Stomach (tissue), 9 donors: ENCODE data around the gene PIERCE2. TPM values are rescaled to one million over a fixed set of nuclear protein-coding genes. Genes with fewer than 3 reads are reported as not detected.

Source experiments
- DNase-seq, 2 donors: peaks; one replicate each; pipeline versions ENCODE4 v3.0.0 to v3.0.0-alpha.2; 2013 to 2019
- H3K27ac ChIP-seq, 5 donors: fragments of 200-600 bp in 4 of 5; sonication (generic) in 4 of 5; one replicate each; pipeline ENCODE4 v1.5.1; 2013 to 2019; ENCODE audit warnings: mild to moderate bottlenecking in 1 of 5, moderate library complexity in 1 of 5
- H3K27me3 ChIP-seq, 3 donors: fragments of 200-600 bp; sonication (generic); one replicate each; pipeline ENCODE4 v1.5.1; 2017 to 2019; ENCODE audit warnings: mixed run types in 1 of 3
- H3K36me3 ChIP-seq, 4 donors: fragments of 200-600 bp; sonication (generic); 1 replicate in 3 of 4; 2 replicates in 1 of 4; pipeline ENCODE4 v1.5.1; 2016 to 2019
- H3K4me1 ChIP-seq, 4 donors: fragments of 200-600 bp; sonication (generic); one replicate each; pipeline ENCODE4 v1.5.1; 2016 to 2019
- H3K4me3 ChIP-seq, 4 donors: fragments of 200-600 bp; sonication (generic) in 3 of 4; one replicate each; pipeline ENCODE4 v1.5.1; 2016 to 2019; ENCODE audit warnings: mild to moderate bottlenecking in 1 of 4
- H3K9me3 ChIP-seq, 4 donors: fragments of 200-600 bp; sonication (generic); one replicate each; pipeline ENCODE4 v1.5.1; 2016 to 2019
- CTCF ChIP-seq, 7 experiments: fragments of 450-650 bp in 4 of 7; fragments of 200-600 bp in 3 of 7; sonication (generic) in 3 of 7; IDR thresholded peaks; one replicate each; pipeline ENCODE4 v1.5.1; 2016 to 2019; ENCODE audit warnings: antibody characterized with exemption in 7 of 7, control low read depth in 2 of 7, mild to moderate bottlenecking in 1 of 7
- EP300 ChIP-seq: sonication (generic); formaldehyde crosslinking; IDR thresholded peaks from one replicate; pipeline ENCODE4 v1.6.1; 2017; ENCODE audit warnings: antibody characterized with exemption
- POLR2A ChIP-seq, 4 donors: fragments of 450-650 bp; IDR thresholded peaks; one replicate each; pipeline ENCODE4 v1.6.1; 2016; ENCODE audit warnings: antibody characterized with exemption in 4 of 4, control low read depth in 2 of 4, mild to moderate bottlenecking in 1 of 4, moderate library complexity in 1 of 4
- POLR2AphosphoS5 ChIP-seq, 3 donors: sonication (generic); formaldehyde crosslinking; IDR thresholded peaks; one replicate each; pipeline ENCODE4 v1.6.1; 2016; ENCODE audit warnings: antibody characterized with exemption in 3 of 3
- WGBS, 5 donors: extraction: QIAGEN DNeasy Blood & Tissue Kit in 3 of 5; methylation state at CpG; one replicate each; pipeline versions ENCODE4 v1.1.5 to v1.1.7; 2013 to 2018; 5-methylcytosine and 5-hydroxymethylcytosine counted together
- intact Hi-C: fragments of 100-400 bp; cut with DNase I; formaldehyde crosslinking; loops from one replicate; pipeline ENCODE4 v1.15.1; 2023; ENCODE audit warnings: low total_unique reads
- polyA plus RNA-seq, 3 donors: library from polyadenylated mRNA; stranded (reverse); fragments of 200-250 nt; gene quantifications; one replicate each; pipeline ENCODE4 v1.2.3, GENCODE V29; 2013
- total RNA-seq, 5 donors: library from RNA; depleted of rRNA; stranded (reverse); fragments of >200 nt; gene quantifications; one replicate each; pipeline versions ENCODE4 v1.1.0 to v1.2.3, GENCODE V29; 2014 to 2016
- donor health status: healthy with polysubstance abuse.
- donor health status: Bipolar disorder and iron deficiency.
- donor health status: healthy.

Gene PIERCE2
- total and polyA plus RNA-seq, 8 donors = 1.1 to 15.2 (median 5.5) TPM; not detected in 2

- intact Hi-C loops = no loop called here
- Histone ChIP-seq H3K36me3 (peaks cover 27 to 97% (median 94%) of the 10 kb centered on the region in 4 donors), H3K9me3 (no peaks in the 10 kb centered on the region), H3K27me3 (no peaks in the 10 kb centered on the region), H3K4me1 (no peaks in the 10 kb centered on the region), H3K4me3 (no peak overlapping the region), H3K27ac (no peak overlapping the region)
- TF ChIP-seq CTCF (IDR thresholded peaks at IDR 0.05) (no peak), POLR2AphosphoS5 (IDR thresholded peaks at IDR 0.05) (no peak), EP300 (no peak), POLR2A (IDR thresholded peaks at IDR 0.05) (no peak)
- DNase-seq = no peak
Measured at GRCh38 chr15:55381595-55381994, 26.7 kb upstream of the PIERCE2 start.

DNA sequence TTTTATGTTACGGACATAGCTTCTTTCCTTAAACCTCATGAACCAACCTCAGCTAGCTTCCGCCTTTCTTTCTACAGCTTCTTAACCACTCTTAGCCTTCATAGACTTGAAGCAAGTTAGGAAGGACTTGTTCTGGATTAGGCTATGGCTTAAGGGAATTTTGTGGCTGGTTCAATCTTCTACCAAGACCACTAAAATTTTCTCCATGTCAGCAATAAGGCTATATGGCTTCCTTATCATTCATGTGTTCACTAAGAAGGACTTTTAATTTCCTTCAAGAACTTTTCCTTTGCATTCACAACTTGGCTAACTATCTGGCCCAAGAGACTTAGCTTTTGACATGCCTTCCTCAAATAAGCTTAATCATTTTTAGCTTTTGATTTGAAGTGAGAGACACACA, 24.6 kb upstream of the PIERCE2 start:
- H3K36me3 ChIP-seq = peaks cover 27 to 96% (median 93%) of the 10 kb centered on the region in 4 donors
- intact Hi-C loops = no loop called here
- no peaks in the 10 kb centered on the region for H3K9me3 ChIP-seq
- 97 to 100% (median 100%) methylated on average over 2 of the region's 2 CpGs for WGBS, 5 donors
- no peaks in the 10 kb centered on the region for H3K27me3 ChIP-seq
- H3K27ac ChIP-seq = no peak overlapping the region
- TF ChIP-seq POLR2A (IDR thresholded peaks at IDR 0.05) (no peak), POLR2AphosphoS5 (IDR thresholded peaks at IDR 0.05) (no peak), EP300 (no peak), CTCF (IDR thresholded peaks at IDR 0.05) (no peak)
- DNase-seq = no peak
- H3K4me1 ChIP-seq = peaks cover 0 to 4% (median under 1%) of the 10 kb centered on the region in 4 donors
- H3K4me3 ChIP-seq = no peak overlapping the region

- no peaks in the 10 kb centered on the region for H3K27me3 ChIP-seq
- H3K36me3 ChIP-seq = peaks cover 12 to 65% (median 63%) of the 10 kb centered on the region in 4 donors
Measured at GRCh38 chr15:55387027-55387426, 21.3 kb upstream of the PIERCE2 start.

GRCh38 chr15:55389264-55389607, 19.1 kb upstream of the PIERCE2 start:
- Histone ChIP-seq H3K9me3 (no peaks in the 10 kb centered on the region), H3K4me1 (peaks cover 0 to 27% (median 12%) of the 10 kb centered on the region in 4 donors), H3K4me3 (no peak overlapping the region), H3K27me3 (no peaks in the 10 kb centered on the region), H3K36me3 (peaks cover 12 to 44% (median 42%) of the 10 kb centered on the region in 4 donors), H3K27ac (no peak overlapping the region)
- DNase-seq = no peak
- intact Hi-C loops = no loop called here
- TF ChIP-seq POLR2AphosphoS5 (IDR thresholded peaks at IDR 0.05) (no peak), POLR2A (IDR thresholded peaks at IDR 0.05) (no peak)

More at GRCh38 chr15:55387027-55387426, 21.3 kb upstream of the PIERCE2 start:
- no peak for DNase-seq
- Histone ChIP-seq H3K9me3 (no peaks in the 10 kb centered on the region), H3K4me1 (peaks cover 0 to 15% (median 7%) of the 10 kb centered on the region in 4 donors), H3K27ac (no peak overlapping the region), H3K4me3 (no peak overlapping the region)
- intact Hi-C loops = no loop called here
- TF ChIP-seq EP300 = no peak
- no peak for TF ChIP-seq POLR2AphosphoS5 (IDR thresholded peaks at IDR 0.05)
- no peak for TF ChIP-seq CTCF (IDR thresholded peaks at IDR 0.05)
- TF ChIP-seq POLR2A (IDR thresholded peaks at IDR 0.05) = no peak

GRCh38 chr15:55394694-55395093, 13.6 kb upstream of the PIERCE2 start:
- no peak for DNase-seq
- peaks cover 0 to 31% (median 11%) of the 10 kb centered on the region in 4 donors for H3K4me1 ChIP-seq
- H3K4me3 ChIP-seq = no peak overlapping the region
- peak overlapping the region in 1 of 5 donors; percentile 11 for H3K27ac ChIP-seq
- no peaks in the 10 kb centered on the region for H3K9me3 ChIP-seq
- no peak for TF ChIP-seq CTCF (IDR thresholded peaks at IDR 0.05)
- H3K27me3 ChIP-seq = no peaks in the 10 kb centered on the region
- WGBS, 5 donors = 89 to 100% (median 100%) methylated on average over 1 of the region's 1 CpG
- intact Hi-C loops = no loop called here
- peaks cover 0 to 12% (median 11%) of the 10 kb centered on the region in 4 donors for H3K36me3 ChIP-seq
